Tibial nerve (tissue), 4 donors: ENCODE measurements around the gene DIP2C.

ENCODE experiments used
- EP300 ChIP-seq, 2 donors: sonication (generic); formaldehyde crosslinking; IDR thresholded peaks; one replicate each; pipeline ENCODE4 v1.6.1; 2017; ENCODE audit warnings: antibody characterized with exemption in 2 of 2, mild to moderate bottlenecking in 1 of 2
- POLR2A ChIP-seq, 2 donors: fragments of 450-650 bp; IDR thresholded peaks; one replicate each; pipeline ENCODE4 v1.6.1; 2017; ENCODE audit warnings: antibody characterized with exemption in 2 of 2, mild to moderate bottlenecking in 2 of 2, moderate library complexity in 2 of 2
- TF ChIP-seq, protein P1 (sequence below), 5 experiments: fragments of 200-600 bp in 3 of 5; fragments of 450-650 bp in 2 of 5; sonication (generic) in 3 of 5; IDR thresholded peaks; one replicate each; pipeline ENCODE4 v1.5.1; 2016 to 2019; ENCODE audit warnings: antibody characterized with exemption in 5 of 5, mild to moderate bottlenecking in 3 of 5, moderate library complexity in 2 of 5

GRCh38 chr10:405648-406047 lies 283.8 kb downstream of the DIP2C start:
- TF ChIP-seq POLR2A (IDR thresholded peaks at IDR 0.05) (no peak), EP300 (IDR thresholded peaks at IDR 0.05) (no peak)
- TF ChIP-seq, protein P1, sequence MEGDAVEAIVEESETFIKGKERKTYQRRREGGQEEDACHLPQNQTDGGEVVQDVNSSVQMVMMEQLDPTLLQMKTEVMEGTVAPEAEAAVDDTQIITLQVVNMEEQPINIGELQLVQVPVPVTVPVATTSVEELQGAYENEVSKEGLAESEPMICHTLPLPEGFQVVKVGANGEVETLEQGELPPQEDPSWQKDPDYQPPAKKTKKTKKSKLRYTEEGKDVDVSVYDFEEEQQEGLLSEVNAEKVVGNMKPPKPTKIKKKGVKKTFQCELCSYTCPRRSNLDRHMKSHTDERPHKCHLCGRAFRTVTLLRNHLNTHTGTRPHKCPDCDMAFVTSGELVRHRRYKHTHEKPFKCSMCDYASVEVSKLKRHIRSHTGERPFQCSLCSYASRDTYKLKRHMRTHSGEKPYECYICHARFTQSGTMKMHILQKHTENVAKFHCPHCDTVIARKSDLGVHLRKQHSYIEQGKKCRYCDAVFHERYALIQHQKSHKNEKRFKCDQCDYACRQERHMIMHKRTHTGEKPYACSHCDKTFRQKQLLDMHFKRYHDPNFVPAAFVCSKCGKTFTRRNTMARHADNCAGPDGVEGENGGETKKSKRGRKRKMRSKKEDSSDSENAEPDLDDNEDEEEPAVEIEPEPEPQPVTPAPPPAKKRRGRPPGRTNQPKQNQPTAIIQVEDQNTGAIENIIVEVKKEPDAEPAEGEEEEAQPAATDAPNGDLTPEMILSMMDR (IDR thresholded peaks at IDR 0.05): no peak
